Activated CD8-positive, alpha-beta memory T cell treated with anti-CD3 and anti-CD28 coated beads for 24 hours (primary cell): ENCODE results near the gene GOLGA8M.
A peak's percentile ranks its signal among the peaks of the same experiment; 100 is the strongest.
"Not testable (repeated sequence)": the region's sequence is repeated elsewhere in the genome, so short reads cannot be mapped to it uniquely, and the experiment has no call there.

Source experiments
- DNase-seq: peaks from one replicate; pipeline ENCODE4 v3.0.0-alpha.2; 2020

Gene GOLGA8M

GRCh38 chr15:28712270-28712669 is at the start of gene GOLGA8M:
GOLGA8M (minus strand) TSS chr15:28712421; CDS start chr15:28712323, 98 bp downstream.
- not testable (repeated sequence) for DNase-seq

GRCh38 chr15:28742890-28743289 is 30.7 kb upstream of the GOLGA8M start:
- DNase-seq, result not testable (repeated sequence)

GRCh38 chr15:28738590-28739292 is 26.5 kb upstream of the GOLGA8M start:
- DNase-seq, result not testable (repeated sequence)

GRCh38 chr15:28738200-28738561 is 26.0 kb upstream of the GOLGA8M start:
- DNase-seq, result not testable (repeated sequence)

- DNase-seq, result peak; percentile 79
These were observed 25.4 kb upstream of the GOLGA8M start for GRCh38 chr15:28737521-28738199.

GRCh38 chr15:28728061-28728460 is 15.8 kb upstream of the GOLGA8M start:
- not testable (repeated sequence) for DNase-seq

GRCh38 chr15:28727026-28727425 is 14.8 kb upstream of the GOLGA8M start:
- not testable (repeated sequence) for DNase-seq

GRCh38 chr15:28726102-28726501 is 13.9 kb upstream of the GOLGA8M start:
- DNase-seq, result no peak

- DNase-seq, result no peak
These were observed 13.3 kb upstream of the GOLGA8M start for GRCh38 chr15:28725556-28725955.

- not testable (repeated sequence) for DNase-seq
These were observed 11.8 kb upstream of the GOLGA8M start for GRCh38 chr15:28723986-28724385.

GRCh38 chr15:28719626-28720025 is 7.4 kb upstream of the GOLGA8M start:
- not testable (repeated sequence) for DNase-seq

- not testable (repeated sequence) for DNase-seq
These were observed 6.4 kb upstream of the GOLGA8M start for GRCh38 chr15:28718576-28718975.

GRCh38 chr15:28714176-28714575 is 2.0 kb upstream of the GOLGA8M start:
- not testable (repeated sequence) for DNase-seq

- not testable (repeated sequence) for DNase-seq
These were observed 8.3 kb downstream of the GOLGA8M start for GRCh38 chr15:28703927-28704326.

GRCh38 chr15:28702427-28702826 is 9.8 kb downstream of the GOLGA8M start:
- DNase-seq, result not testable (repeated sequence)

- DNase-seq, result not testable (repeated sequence)
These were observed 18.0 kb downstream of the GOLGA8M start for GRCh38 chr15:28694006-28694751.

GRCh38 chr15:28693021-28693420 is 19.2 kb downstream of the GOLGA8M start:
- DNase-seq, result not testable (repeated sequence)

GRCh38 chr15:28673533-28673932 is 38.7 kb downstream of the GOLGA8M start:
- DNase-seq, result not testable (repeated sequence)

- not testable (repeated sequence) for DNase-seq
These were observed 40.1 kb downstream of the GOLGA8M start for GRCh38 chr15:28672122-28672521.

- not testable (repeated sequence) for DNase-seq
These were observed 45.8 kb downstream of the GOLGA8M start for GRCh38 chr15:28666402-28666801.

GRCh38 chr15:28664575-28664974 is 47.6 kb downstream of the GOLGA8M start:
- not testable (repeated sequence) for DNase-seq

- not testable (repeated sequence) for DNase-seq
These were observed 48.5 kb downstream of the GOLGA8M start for GRCh38 chr15:28663717-28664116.

GRCh38 chr15:28660750-28661149 is 51.5 kb downstream of the GOLGA8M start:
- not testable (repeated sequence) for DNase-seq

- DNase-seq, result not testable (repeated sequence)
These were observed 56.2 kb downstream of the GOLGA8M start for GRCh38 chr15:28656018-28656360.
